Measurements from ENCODE around the gene ADAMTS1.
A peak's percentile ranks its signal among the peaks of the same experiment; 100 is the strongest.

Gene ADAMTS1

GRCh38 chr21:26835714-26836265 lies 9.4 kb downstream of the ADAMTS1 start:
- TF ChIP-seq CSRNP3 (CRISPR knock-in tag; IDR thresholded peaks at IDR 0.05) (no peak), POU6F1 (CRISPR knock-in tag; IDR thresholded peaks at IDR 0.05; ENCODE audit: borderline replicate concordance, low read depth) (no peak), TCF4 (CRISPR knock-in tag; IDR thresholded peaks at IDR 0.05; ENCODE audit: borderline replicate concordance) (no peak), ZC3H10 (CRISPR knock-in tag; IDR thresholded peaks at IDR 0.05) (no peak), ZNF565 (CRISPR knock-in tag; conservative IDR thresholded peaks at IDR 0.05; ENCODE audit: low read depth) (no peak), GLIS3 (CRISPR knock-in tag; IDR thresholded peaks at IDR 0.05) (no peak), CREB5 (CRISPR knock-in tag; IDR thresholded peaks at IDR 0.05; ENCODE audit: low read depth) (no peak), PPARA (CRISPR knock-in tag; IDR thresholded peaks at IDR 0.05; ENCODE audit: borderline replicate concordance) (no peak)
- ATAC-seq, result no peak

- TF ChIP-seq CSDC2 (CRISPR knock-in tag; IDR thresholded peaks at IDR 0.05) (0 out of 2 replicates have a peak, but pooled peaks have one; percentile 12), ZC3H10 (CRISPR knock-in tag; IDR thresholded peaks at IDR 0.05) (0 out of 2 replicates have a peak, but pooled peaks have one; percentile 48), CSRNP3 (CRISPR knock-in tag; IDR thresholded peaks at IDR 0.05) (no peak), TOX (CRISPR knock-in tag; IDR thresholded peaks at IDR 0.05; ENCODE audit: borderline replicate concordance) (peak; percentile 8; the same call in 1 of the 2 replicates)
These were observed 10.0 kb downstream of the ADAMTS1 start for GRCh38 chr21:26835027-26835713.

GRCh38 chr21:26834181-26834905 lies 10.9 kb downstream of the ADAMTS1 start:
- ATAC-seq, result peak; percentile 67
- no peak for TF ChIP-seq TCF4 (CRISPR knock-in tag; IDR thresholded peaks at IDR 0.05; ENCODE audit: borderline replicate concordance)
- TF ChIP-seq ZNF8 (CRISPR knock-in tag; IDR thresholded peaks at IDR 0.05), result no peak
- TF ChIP-seq ARNTL (CRISPR knock-in tag; IDR thresholded peaks at IDR 0.05; ENCODE audit: borderline replicate concordance, low read depth), result no peak
- TF ChIP-seq TOX (CRISPR knock-in tag; IDR thresholded peaks at IDR 0.05; ENCODE audit: borderline replicate concordance), result no peak
- no peak for TF ChIP-seq CREB5 (CRISPR knock-in tag; IDR thresholded peaks at IDR 0.05; ENCODE audit: low read depth)

More at GRCh38 chr21:26835027-26835713, 10.0 kb downstream of the ADAMTS1 start:
- ATAC-seq, result peak; percentile 44

- ATAC-seq, result no peak; the same call in 2 of the 3 replicates
- no peak for TF ChIP-seq ZC3H10 (CRISPR knock-in tag; IDR thresholded peaks at IDR 0.05)
- TF ChIP-seq TSHZ2 (CRISPR knock-in tag; IDR thresholded peaks at IDR 0.05), result no peak
- TF ChIP-seq ARNTL (CRISPR knock-in tag; IDR thresholded peaks at IDR 0.05; ENCODE audit: borderline replicate concordance, low read depth), result no peak
- no peak for TF ChIP-seq ZNF8 (CRISPR knock-in tag; IDR thresholded peaks at IDR 0.05)
- TF ChIP-seq CREB5 (CRISPR knock-in tag; IDR thresholded peaks at IDR 0.05; ENCODE audit: low read depth), result no peak
- no peak for TF ChIP-seq TCF4 (CRISPR knock-in tag; IDR thresholded peaks at IDR 0.05; ENCODE audit: borderline replicate concordance)
- TF ChIP-seq ZNF565 (CRISPR knock-in tag; conservative IDR thresholded peaks at IDR 0.05; ENCODE audit: low read depth), result no peak
- TF ChIP-seq ESRRG (CRISPR knock-in tag; IDR thresholded peaks at IDR 0.05), result no peak
- TF ChIP-seq CSDC2 (CRISPR knock-in tag; IDR thresholded peaks at IDR 0.05), result no peak
- no peak for TF ChIP-seq ZNF70 (CRISPR knock-in tag; IDR thresholded peaks at IDR 0.05)
- TF ChIP-seq ZFP3 (CRISPR knock-in tag; IDR thresholded peaks at IDR 0.05), result no peak
- TF ChIP-seq CSRNP3 (CRISPR knock-in tag; IDR thresholded peaks at IDR 0.05), result no peak
- no peak for TF ChIP-seq TOX (CRISPR knock-in tag; IDR thresholded peaks at IDR 0.05; ENCODE audit: borderline replicate concordance)
These were observed 11.7 kb downstream of the ADAMTS1 start for GRCh38 chr21:26833460-26833939.
